GM19438 (cell line): Measurements from ENCODE around the gene APLF.
A peak's percentile ranks its signal among the peaks of the same experiment; 100 is the strongest.

Experiments used
- ATAC-seq: cut with Tn5 transposase; IDR thresholded peaks from one replicate; pipeline ENCODE4 v1.9.1; 2021; ENCODE audit warnings: low read depth; ENCODE audit not compliant: unreplicated experiment

The APLF gene

GRCh38 chr2:68467077-68467960, at the start of gene APLF, which contains the start of gene FBXO48:
TSS of gene APLF (plus strand) at chr2:68467585. CDS start at chr2:68467732, 147 bp downstream.
TSS of gene FBXO48 (minus strand) at chr2:68467294. CDS start at chr2:68465145, 2,149 bp downstream.
- peak; percentile 94 for ATAC-seq

GRCh38 chr2:68417926-68418325, 49.5 kb upstream of the APLF start:
- ATAC-seq, result no peak

- no peak for ATAC-seq
These were observed 49.0 kb upstream of the APLF start for GRCh38 chr2:68418419-68418818.

- no peak for ATAC-seq
These were observed 48.5 kb upstream of the APLF start for GRCh38 chr2:68418855-68419254.

- no peak for ATAC-seq
These were observed 47.0 kb upstream of the APLF start for GRCh38 chr2:68420254-68420910.

GRCh38 chr2:68423966-68424650, 43.3 kb upstream of the APLF start:
- ATAC-seq, result peak; percentile 62

GRCh38 chr2:68425503-68425902, 41.9 kb upstream of the APLF start:
- no peak for ATAC-seq

GRCh38 chr2:68426446-68426845, 40.9 kb upstream of the APLF start:
- no peak for ATAC-seq

GRCh38 chr2:68426848-68427579, 40.4 kb upstream of the APLF start:
- no peak for ATAC-seq

- no peak for ATAC-seq
These were observed 39.3 kb upstream of the APLF start for GRCh38 chr2:68428126-68428525.

- ATAC-seq, result no peak
These were observed 38.6 kb upstream of the APLF start for GRCh38 chr2:68428746-68429145.

- no peak for ATAC-seq
These were observed 38.0 kb upstream of the APLF start for GRCh38 chr2:68429311-68429826.

GRCh38 chr2:68431316-68431972, 35.9 kb upstream of the APLF start:
- ATAC-seq, result no peak

GRCh38 chr2:68432696-68433658, 34.4 kb upstream of the APLF start:
- no peak for ATAC-seq

GRCh38 chr2:68434981-68435380, 32.4 kb upstream of the APLF start:
- no peak for ATAC-seq

- ATAC-seq, result no peak
These were observed 31.8 kb upstream of the APLF start for GRCh38 chr2:68435615-68436014.

GRCh38 chr2:68436270-68436669, 31.1 kb upstream of the APLF start:
- ATAC-seq, result no peak

GRCh38 chr2:68438455-68439303, 28.7 kb upstream of the APLF start:
- no peak for ATAC-seq
